ENCODE measurements around the gene MYLK.
A peak's percentile ranks its signal among the peaks of the same experiment; 100 is the strongest.

DNA sequence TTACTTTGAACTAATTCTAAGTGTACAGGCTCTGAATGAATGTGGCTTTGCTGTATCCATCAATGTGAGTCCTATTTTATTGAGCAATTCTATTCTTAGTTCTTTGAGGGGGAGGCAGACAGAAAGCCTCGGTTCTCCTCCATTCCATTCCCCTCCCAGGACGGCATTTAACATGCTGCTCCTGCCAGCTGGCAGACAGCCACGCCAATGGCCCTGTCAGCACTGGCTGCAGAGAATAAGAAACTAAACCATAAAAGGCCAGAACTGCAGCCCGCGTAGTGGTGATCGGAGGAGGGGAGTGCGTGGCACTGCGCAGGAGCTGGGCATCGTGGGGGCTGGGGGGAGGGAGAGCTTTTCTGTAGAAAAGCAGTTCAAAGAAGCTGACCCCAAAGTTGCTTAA lies 223.2 kb downstream of the MYLK start:
- TF ChIP-seq, protein P1, sequence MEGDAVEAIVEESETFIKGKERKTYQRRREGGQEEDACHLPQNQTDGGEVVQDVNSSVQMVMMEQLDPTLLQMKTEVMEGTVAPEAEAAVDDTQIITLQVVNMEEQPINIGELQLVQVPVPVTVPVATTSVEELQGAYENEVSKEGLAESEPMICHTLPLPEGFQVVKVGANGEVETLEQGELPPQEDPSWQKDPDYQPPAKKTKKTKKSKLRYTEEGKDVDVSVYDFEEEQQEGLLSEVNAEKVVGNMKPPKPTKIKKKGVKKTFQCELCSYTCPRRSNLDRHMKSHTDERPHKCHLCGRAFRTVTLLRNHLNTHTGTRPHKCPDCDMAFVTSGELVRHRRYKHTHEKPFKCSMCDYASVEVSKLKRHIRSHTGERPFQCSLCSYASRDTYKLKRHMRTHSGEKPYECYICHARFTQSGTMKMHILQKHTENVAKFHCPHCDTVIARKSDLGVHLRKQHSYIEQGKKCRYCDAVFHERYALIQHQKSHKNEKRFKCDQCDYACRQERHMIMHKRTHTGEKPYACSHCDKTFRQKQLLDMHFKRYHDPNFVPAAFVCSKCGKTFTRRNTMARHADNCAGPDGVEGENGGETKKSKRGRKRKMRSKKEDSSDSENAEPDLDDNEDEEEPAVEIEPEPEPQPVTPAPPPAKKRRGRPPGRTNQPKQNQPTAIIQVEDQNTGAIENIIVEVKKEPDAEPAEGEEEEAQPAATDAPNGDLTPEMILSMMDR (IDR thresholded peaks at IDR 0.05): no peak
- TF ChIP-seq EP300 (IDR thresholded peaks at IDR 0.05): peak; percentile 80
- TF ChIP-seq POLR2A (IDR thresholded peaks at IDR 0.05): no peak

Measured in suprapubic skin (tissue), 3 donors.